Muscle of arm (tissue), 12 donors: ENCODE data around the gene MAPK13. TPM values are rescaled to one million over a fixed set of nuclear protein-coding genes. Genes with fewer than 3 reads are reported as not detected.
"Not testable (repeated sequence)": the region's sequence is repeated elsewhere in the genome, so short reads cannot be mapped to it uniquely, and the experiment has no call there.

Source experiments
- DNase-seq: peaks from one replicate; pipeline ENCODE4 v3.0.0-alpha.2; 2013
- polyA plus RNA-seq, 12 donors: library from polyadenylated mRNA; unstranded; fragments of 120-200 nt; gene quantifications; one replicate each; pipeline ENCODE4 v1.2.1, GENCODE V29; 2013; ENCODE audit not compliant: insufficient read length in 12 of 12

MAPK13 gene
- polyA plus RNA-seq, 12 donors = 4.0 to 31.3 (median 6.7) TPM; not detected in 1

- DNase-seq = no peak
Measured at GRCh38 chr6:36126553-36127458, 3.5 kb upstream of the MAPK13 start.

DNA sequence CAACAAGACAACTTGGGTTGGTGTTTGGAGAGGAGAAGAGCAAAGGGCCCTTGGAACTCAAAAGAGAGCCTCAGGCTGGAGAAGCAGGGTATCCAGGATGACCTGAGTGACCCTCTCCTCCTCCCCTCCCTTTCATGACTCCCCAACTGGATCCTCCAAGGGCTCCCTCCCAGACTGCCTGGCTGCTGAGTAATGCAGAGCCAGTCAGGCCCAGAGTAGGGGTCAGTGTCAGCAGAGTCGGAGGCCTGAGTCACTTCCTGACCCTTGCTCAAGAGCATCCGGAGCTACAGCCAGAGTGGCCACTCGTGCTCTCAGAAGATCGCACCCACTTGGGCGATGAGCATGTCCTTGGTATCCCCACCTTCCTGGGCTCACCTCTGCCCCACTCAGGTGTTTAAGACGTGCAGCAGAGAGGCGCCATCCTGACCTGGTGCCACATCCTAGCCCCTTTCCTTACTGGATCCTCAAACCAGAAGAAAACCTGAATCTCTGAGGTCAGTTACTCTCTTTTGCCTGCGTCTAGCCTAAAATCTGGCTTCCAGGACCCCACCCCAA, 2.8 kb upstream of the MAPK13 start:
- DNase-seq = no peak

DNA sequence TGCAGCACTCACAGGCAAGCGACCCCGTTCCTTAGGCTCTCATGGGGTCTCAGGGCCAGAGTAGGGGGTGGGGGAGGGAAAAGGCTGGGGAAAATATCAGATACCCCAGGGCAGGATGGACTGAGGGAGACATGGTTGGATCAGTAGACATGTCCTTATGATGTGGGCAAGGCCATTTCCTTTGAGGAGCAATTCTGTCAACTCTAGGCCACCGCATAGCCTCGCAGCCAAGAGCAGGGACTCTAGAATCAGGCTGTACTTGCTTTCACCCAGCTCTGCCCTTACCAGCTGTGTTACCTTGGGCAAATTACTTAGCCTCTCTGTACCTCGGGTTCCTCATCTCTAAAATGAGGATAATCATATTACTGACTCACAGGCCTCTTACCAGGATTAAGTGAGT, 2.2 kb upstream of the MAPK13 start:
- DNase-seq = no peak

DNA sequence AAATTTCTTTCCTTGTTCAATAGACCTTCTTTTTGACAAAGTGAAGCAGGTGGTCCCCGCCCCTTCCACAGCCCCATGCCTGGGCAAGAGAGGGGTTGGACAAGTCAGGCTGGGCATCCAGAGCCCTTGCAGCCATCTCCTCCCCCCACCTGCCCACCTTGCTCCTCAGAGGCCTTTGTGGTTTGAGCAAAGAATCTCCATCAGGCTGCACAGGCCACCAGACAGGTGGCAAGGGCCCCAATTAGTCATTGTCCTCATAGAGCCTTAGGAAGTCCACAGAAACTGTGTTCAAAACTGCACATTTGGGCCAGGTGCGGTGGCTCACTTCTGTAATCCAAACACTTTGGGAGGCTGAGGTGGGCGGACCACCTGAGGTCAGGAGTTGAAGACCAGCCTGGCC, 1.5 kb upstream of the MAPK13 start:
- no peak for DNase-seq

- not testable (repeated sequence) for DNase-seq
Measured at GRCh38 chr6:36129334-36129733, 979 bp upstream of the MAPK13 start.

GRCh38 chr6:36130667-36131510, 576 bp downstream of the MAPK13 start:
- DNase-seq = no peak

GRCh38 chr6:36131511-36132245, 1.4 kb downstream of the MAPK13 start:
- DNase-seq = no peak

- no peak for DNase-seq
Measured at GRCh38 chr6:36132246-36132895, 2.1 kb downstream of the MAPK13 start.

- no peak for DNase-seq
Measured at GRCh38 chr6:36133148-36133547, 2.8 kb downstream of the MAPK13 start.

- no peak for DNase-seq
Measured at GRCh38 chr6:36133912-36134311, 3.6 kb downstream of the MAPK13 start.

DNA sequence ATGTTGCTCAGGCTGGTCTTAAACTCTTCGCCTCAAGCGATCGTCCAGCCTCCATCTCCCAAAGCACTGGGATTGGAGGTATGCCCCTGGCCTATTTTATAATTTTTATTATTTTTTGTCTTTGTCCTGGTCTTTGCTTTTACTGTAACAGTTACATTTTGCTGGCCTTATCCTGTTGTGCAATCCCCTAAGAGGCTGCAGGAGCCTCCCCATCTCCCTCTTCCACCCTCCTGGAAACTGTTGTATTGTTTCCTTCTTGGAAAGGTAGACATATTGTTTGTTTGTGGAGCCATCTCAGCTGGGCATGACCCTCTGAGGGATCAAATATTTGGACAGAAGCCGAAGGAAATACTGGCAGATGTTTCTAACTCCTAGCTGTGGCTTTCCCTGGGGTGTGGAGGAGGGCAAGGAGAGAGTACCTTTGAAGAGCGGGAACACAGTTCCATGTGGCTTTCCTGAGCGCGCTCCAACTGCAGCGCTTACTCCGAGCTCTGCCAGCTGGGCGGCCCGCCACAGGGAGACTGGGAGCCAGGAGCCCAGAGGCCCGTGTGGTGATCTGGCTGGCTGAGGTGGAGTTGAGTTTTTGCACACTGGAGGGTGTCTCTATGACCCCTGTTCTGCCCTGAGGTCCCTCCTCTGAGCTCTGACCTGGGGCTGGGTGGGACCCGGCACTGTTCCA, 4.9 kb downstream of the MAPK13 start:
- DNase-seq = no peak

GRCh38 chr6:36136034-36136433, 5.7 kb downstream of the MAPK13 start:
- DNase-seq = no peak

DNA sequence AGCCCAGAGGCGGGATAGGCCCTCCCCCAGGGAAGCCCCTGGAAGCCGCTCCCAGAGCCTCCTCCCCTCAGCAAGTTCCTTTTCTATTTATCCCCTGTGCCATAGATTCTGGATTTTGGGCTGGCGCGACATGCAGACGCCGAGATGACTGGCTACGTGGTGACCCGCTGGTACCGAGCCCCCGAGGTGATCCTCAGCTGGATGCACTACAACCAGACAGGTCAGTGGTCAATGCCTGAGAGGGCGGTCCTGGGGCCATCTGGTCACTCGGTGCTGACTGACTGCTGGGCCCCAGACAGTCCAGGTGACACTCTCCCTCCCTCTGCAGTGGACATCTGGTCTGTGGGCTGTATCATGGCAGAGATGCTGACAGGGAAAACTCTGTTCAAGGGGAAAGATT, 6.2 kb downstream of the MAPK13 start:
- DNase-seq = no peak

DNA sequence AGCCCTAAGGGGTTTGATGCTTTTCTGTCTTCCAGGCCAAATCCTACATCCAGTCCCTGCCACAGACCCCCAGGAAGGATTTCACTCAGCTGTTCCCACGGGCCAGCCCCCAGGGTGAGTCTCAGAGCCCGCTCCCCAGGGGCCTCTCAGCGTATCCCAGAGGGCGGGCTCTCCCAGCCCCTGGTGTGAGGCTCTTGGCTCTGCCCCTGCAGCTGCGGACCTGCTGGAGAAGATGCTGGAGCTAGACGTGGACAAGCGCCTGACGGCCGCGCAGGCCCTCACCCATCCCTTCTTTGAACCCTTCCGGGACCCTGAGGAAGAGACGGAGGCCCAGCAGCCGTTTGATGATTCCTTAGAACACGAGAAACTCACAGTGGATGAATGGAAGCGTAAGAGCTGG, 8.4 kb downstream of the MAPK13 start:
- no peak for DNase-seq

DNA sequence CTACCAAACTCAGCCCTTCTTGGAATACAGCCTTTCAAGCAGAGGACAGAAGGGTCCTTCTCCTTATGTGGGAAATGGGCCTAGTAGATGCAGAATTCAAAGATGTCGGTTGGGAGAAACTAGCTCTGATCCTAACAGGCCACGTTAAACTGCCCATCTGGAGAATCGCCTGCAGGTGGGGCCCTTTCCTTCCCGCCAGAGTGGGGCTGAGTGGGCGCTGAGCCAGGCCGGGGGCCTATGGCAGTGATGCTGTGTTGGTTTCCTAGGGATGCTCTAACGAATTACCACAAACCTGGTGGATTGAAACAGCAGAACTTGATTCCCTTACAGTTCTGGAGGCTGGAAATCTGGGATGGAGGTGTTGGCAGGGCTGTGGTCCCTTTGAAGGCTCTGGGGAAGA, 9.1 kb downstream of the MAPK13 start:
- DNase-seq = no peak

- DNase-seq = no peak
Measured at GRCh38 chr6:36139991-36140710, 9.8 kb downstream of the MAPK13 start.

DNA sequence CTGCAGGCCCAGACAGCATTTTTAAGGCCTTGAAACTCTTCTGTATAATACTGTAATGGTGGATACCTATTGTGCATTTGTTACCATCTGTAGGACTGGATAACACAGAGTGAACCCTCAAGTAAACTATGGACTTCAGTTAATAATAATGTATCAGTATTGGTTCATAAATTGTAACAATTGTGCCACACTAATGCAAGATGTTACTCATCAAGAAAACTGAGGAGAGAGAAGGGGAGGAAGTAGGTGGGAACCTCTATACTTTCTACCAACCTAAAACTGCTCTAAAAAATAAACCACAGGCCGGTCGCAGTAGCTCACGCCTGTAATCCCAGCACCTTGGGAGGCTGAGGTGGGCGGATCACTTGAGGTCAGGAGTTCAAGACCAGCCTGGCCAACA, 10.8 kb downstream of the MAPK13 start:
- no peak for DNase-seq

DNA sequence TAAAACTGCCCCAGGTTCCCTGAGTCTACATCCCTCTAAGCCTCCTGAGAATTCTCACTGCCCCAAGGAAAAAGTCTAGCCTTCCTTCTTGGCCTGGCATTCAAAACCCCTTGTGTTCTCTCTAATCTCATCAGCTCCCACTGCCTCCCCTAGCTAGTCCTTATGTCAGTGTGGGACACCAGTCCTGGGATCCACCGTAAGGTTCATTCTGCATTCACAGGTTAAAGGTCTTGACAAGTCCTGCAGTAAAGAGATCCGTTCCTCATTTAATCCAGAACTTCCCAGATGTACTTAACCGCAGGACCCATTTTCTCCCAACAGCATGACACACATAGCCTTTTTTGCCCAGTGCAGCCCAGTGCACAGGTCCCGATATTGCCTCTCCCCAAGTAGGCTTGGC, 11.6 kb downstream of the MAPK13 start:
- no peak for DNase-seq

DNA sequence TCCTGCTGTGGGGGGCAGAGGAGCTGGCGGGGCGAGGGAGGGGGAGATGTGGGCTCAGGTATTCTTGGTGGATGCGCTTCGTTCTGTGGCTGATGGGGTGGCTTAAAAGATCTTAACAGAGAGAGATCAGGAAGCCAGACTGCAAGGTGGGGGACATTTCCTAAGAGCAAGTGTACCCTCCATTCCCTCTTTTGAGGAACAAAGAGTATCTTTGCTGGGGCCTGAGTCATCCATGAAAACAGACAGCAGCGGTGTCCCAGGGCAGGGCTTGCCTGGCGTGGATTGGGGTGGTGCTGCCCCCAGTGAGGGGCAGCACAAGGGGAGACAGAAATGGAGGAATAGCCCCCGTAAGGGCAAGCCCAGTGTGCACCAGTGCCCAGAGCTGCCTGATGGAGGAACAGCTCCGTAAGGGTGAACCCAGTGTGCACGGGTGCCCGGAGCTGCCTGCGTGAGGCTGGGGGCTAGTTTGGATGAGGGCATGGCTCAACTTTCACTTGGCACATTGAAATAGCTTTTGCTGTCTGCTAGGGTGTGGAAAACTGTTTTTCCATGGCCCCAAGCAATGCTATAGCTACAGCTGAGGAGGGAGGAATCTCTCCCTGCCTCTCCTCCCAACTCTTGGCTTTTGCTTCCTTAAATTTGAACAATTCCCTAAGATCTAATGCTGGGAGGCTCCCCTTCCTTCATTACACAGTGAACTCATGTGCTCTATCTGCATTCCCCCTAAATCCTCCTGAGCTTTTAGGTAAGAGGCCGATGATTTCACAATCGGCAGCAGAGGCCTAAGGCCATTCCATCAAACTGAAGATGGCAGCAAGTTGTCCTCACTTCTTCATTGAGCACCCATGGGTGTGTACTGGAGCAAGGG, 12.9 kb downstream of the MAPK13 start:
- DNase-seq = no peak
